HL-60 (cell line): ENCODE data around the gene TIMM23.

Source experiments
- GABPA ChIP-seq: IDR thresholded peaks from 2 replicates; pipeline ENCODE4 v1.6.1; 2012; ENCODE audit warnings: low read depth
- POLR2AphosphoS5 ChIP-seq: IDR thresholded peaks from 2 replicates; pipeline ENCODE4 v1.6.1; 2012; ENCODE audit warnings: low read depth
- SPI1 ChIP-seq: IDR thresholded peaks from 2 replicates; pipeline ENCODE4 v1.6.1; 2012; ENCODE audit warnings: low read depth, mild to moderate bottlenecking, borderline replicate concordance
- TF ChIP-seq, protein P1 (sequence below): IDR thresholded peaks from one replicate; pipeline ENCODE4 v1.5.1; 2011; ENCODE audit warnings: low read length, control low read depth, inconsistent platforms; ENCODE audit not compliant: insufficient read depth
- TF ChIP-seq, protein P2 (sequence below): IDR thresholded peaks from 2 replicates; pipeline ENCODE4 v1.6.1; 2012; ENCODE audit warnings: low read depth; ENCODE audit not compliant: insufficient replicate concordance

DNA sequence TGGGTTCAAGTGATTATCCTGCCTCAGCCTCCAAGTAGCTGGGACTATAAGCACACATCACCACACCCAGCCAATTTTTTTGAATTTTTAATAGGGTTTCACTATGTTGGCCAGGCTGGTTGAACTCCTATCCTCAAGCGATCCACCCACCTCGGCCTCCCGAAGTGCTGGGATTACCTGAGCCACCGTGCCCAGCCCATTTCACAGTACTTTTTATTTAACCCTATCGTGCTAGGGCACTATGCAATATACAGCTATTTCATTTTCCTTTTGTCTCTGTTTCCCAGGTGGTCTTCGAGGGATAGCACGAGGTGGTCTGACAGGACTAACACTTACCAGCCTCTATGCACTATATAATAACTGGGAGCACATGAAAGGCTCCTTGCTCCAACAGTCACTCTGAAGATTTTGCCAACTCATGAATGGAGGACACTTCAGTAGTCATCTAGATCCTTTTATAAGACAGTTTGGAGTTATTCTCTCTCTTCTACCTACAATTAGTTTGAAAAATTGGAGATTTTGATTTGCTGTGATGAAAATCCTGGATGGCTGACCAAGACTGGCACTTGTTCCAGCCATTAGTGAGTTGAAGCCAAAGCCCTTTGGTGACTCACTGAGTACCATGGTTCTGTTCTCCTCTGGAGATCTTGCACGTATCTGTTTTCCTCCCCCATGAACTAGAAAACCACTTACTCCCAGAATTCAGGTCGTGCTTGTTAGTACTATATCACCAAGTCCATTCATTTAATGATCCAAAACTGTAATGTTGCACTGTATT lies 30.8 kb downstream of the TIMM23 start:
- TF ChIP-seq, protein P1, sequence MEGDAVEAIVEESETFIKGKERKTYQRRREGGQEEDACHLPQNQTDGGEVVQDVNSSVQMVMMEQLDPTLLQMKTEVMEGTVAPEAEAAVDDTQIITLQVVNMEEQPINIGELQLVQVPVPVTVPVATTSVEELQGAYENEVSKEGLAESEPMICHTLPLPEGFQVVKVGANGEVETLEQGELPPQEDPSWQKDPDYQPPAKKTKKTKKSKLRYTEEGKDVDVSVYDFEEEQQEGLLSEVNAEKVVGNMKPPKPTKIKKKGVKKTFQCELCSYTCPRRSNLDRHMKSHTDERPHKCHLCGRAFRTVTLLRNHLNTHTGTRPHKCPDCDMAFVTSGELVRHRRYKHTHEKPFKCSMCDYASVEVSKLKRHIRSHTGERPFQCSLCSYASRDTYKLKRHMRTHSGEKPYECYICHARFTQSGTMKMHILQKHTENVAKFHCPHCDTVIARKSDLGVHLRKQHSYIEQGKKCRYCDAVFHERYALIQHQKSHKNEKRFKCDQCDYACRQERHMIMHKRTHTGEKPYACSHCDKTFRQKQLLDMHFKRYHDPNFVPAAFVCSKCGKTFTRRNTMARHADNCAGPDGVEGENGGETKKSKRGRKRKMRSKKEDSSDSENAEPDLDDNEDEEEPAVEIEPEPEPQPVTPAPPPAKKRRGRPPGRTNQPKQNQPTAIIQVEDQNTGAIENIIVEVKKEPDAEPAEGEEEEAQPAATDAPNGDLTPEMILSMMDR, result no peak
- peak; percentile 52 for TF ChIP-seq POLR2AphosphoS5
- no peak for TF ChIP-seq SPI1
- TF ChIP-seq, protein P2, sequence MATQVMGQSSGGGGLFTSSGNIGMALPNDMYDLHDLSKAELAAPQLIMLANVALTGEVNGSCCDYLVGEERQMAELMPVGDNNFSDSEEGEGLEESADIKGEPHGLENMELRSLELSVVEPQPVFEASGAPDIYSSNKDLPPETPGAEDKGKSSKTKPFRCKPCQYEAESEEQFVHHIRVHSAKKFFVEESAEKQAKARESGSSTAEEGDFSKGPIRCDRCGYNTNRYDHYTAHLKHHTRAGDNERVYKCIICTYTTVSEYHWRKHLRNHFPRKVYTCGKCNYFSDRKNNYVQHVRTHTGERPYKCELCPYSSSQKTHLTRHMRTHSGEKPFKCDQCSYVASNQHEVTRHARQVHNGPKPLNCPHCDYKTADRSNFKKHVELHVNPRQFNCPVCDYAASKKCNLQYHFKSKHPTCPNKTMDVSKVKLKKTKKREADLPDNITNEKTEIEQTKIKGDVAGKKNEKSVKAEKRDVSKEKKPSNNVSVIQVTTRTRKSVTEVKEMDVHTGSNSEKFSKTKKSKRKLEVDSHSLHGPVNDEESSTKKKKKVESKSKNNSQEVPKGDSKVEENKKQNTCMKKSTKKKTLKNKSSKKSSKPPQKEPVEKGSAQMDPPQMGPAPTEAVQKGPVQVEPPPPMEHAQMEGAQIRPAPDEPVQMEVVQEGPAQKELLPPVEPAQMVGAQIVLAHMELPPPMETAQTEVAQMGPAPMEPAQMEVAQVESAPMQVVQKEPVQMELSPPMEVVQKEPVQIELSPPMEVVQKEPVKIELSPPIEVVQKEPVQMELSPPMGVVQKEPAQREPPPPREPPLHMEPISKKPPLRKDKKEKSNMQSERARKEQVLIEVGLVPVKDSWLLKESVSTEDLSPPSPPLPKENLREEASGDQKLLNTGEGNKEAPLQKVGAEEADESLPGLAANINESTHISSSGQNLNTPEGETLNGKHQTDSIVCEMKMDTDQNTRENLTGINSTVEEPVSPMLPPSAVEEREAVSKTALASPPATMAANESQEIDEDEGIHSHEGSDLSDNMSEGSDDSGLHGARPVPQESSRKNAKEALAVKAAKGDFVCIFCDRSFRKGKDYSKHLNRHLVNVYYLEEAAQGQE, result no peak
- TF ChIP-seq GABPA, result no peak
